Hippocampal formation (tissue), 2 donors: ENCODE data around the gene PEX11B.

Source experiments
- DNase-seq, 2 donors: peaks; one replicate each; lab custom pipeline; 2025; lab: John Stamatoyannopoulos, UW

PEX11B gene

GRCh38 chr1:145918144-145918991, at the start of gene PEX11B:
Gene PEX11B, minus strand, starts transcription at chr1:145918717. Its CDS starts 29 bp downstream, at chr1:145918688.
- peak; percentile 82 to 91 for DNase-seq

DNA sequence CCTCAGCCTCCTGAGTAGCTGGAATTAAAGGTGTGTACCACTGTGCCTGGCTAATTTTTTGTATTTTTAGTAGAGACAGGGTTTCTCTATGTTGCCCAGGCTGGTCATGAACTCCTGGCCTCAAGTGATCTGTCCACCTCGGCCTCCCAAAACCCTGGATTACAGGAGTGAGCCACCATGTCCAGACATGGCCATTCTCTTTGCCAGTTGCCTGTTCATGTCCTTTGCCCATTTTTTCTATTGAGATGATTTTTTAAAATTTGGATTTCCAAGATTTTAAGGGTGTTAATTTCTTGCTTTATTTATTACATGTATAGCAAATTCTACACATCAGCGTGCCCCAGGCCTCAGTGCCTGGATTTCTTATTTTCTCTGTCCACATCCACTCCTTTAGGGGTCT, 48.8 kb upstream of the PEX11B start:
- no peak for DNase-seq

DNA sequence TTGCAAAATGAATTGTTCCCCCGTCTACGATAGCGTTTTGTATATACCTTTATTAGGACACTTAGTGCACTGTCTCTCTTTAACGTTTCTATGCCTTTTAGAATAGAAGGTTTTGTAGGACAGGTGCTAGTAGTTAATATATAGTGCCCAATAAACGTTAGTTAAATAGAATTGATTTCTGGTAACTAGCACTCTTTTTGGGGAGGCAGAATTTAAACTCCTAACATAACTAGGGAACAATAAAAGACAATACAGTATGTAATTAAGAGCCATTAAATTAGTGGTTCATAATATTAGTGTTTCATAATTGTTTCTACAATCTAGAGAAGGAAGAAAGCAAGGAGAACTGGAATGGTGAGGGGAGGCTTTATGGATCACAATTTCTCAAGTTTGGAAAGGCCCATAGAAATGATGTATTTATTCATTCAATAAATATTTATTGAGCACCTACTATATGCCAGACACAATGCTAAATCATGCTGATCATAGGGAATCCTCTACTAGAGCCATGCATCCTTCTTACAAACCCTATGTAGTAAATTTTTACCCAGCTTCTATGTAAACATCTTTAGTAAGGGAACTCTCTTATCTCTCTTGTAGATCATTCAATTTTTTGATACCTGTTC, 46.7 kb upstream of the PEX11B start:
- DNase-seq, result no peak

- peak; percentile 92 to 97 for DNase-seq
Observed at GRCh38 chr1:145964328-145965118, 46.0 kb upstream of the PEX11B start, which contains the start of the genes ANKRD34A and POLR3GL. Gene ANKRD34A, minus strand, starts transcription at chr1:145964575. Its CDS starts 2,816 bp downstream, at chr1:145961759. Gene POLR3GL, plus strand, starts transcription at chr1:145964690. Its CDS starts 10,176 bp downstream, at chr1:145974866.

DNA sequence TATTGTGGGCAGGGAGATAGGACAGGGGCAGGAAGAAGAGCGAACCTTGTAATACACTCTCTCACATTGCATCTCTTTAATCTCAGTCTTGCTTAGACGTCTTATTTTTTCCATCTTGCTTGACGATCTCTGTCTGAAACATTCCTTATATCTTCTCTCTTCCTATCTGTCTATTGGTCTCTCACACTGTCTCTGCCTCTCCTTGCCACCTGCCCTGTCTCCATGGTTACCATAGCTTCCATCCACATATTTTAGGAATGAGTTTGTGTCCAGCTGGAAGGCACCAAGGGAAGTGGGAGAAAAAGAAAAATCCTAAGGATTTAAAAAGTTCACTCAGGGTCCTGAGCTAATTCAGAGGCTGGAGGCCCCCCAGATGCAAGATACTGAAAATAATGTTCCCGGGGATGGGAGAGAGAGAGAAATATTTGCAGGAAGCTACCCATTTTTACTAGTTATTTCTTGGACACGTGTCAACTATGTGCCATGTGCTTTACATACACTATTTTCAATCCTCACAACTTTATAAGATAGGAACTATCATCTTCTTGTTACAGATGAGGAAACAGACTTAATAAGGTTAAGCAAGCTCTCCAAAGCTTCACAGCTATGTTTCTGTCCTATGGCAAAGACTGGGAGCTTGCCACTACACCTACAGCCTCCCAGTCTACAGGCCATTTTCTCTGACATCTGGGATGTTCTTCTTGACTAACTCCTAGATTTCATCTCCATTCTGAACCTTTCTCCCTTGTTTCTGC, 44.9 kb upstream of the PEX11B start:
- no peak for DNase-seq

- DNase-seq, result peak; percentile 63 to 86
Observed at GRCh38 chr1:145962157-145963102, 43.9 kb upstream of the PEX11B start.

DNA sequence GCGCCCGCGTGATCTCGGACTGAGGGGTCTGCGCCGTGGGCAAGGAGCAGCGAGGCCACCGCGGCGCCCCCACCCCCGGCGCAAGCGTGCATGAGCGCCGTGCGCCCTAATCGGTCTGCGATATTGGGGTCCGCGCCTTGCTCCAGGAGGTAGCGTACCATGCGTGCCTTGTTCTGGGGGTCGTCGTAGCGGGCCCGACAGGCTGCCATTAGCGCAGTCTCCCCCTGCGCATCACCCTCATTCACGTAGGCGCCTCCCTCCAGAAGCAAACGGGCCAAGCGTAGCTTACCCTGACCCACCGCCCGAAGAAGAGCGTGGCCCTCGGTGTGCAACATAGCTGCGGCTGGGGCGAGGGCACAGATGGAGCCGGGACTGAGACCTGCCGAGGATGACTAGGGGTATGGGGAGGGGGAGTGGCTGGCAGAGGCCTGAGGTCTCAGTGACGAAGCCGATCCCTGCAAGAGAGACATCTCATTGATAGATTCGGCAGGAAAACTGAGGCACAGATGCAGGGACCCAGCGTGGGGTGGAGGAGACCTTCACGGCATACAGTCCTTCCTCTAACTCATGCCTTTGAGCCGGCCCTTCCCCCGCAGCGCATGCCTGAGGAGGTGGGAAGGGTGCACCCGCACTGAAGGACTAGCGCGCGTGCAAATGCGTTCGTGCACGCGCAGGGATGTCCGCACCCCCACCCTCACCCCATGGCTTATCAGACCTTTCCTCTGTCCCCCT, 43.1 kb upstream of the PEX11B start:
- DNase-seq, result peak in 1 of 2 donors; percentile 38

DNA sequence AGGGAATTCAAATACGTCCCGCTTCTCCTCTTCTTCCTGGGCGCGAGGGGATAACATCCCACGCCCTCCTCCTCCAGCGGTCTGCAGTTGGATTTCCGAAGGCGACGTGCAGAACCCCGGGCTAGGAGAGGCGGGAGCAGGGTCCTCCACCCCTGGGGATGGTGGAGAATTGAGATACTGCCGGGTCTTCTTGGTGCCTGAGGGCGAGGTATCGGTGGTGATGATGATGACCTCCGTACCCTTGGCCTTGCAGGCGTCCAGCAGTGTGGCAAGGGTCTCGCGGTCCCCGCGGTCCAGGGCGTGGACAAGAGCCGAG, 42.5 kb upstream of the PEX11B start:
- no peak for DNase-seq

GRCh38 chr1:145960468-145961108, 42.1 kb upstream of the PEX11B start:
- DNase-seq, result peak; percentile 55 to 69

- DNase-seq, result no peak
Observed at GRCh38 chr1:145959957-145960467, 41.5 kb upstream of the PEX11B start.

GRCh38 chr1:145959333-145959732, 40.8 kb upstream of the PEX11B start:
- no peak for DNase-seq

GRCh38 chr1:145958734-145959133, 40.2 kb upstream of the PEX11B start:
- no peak for DNase-seq

DNA sequence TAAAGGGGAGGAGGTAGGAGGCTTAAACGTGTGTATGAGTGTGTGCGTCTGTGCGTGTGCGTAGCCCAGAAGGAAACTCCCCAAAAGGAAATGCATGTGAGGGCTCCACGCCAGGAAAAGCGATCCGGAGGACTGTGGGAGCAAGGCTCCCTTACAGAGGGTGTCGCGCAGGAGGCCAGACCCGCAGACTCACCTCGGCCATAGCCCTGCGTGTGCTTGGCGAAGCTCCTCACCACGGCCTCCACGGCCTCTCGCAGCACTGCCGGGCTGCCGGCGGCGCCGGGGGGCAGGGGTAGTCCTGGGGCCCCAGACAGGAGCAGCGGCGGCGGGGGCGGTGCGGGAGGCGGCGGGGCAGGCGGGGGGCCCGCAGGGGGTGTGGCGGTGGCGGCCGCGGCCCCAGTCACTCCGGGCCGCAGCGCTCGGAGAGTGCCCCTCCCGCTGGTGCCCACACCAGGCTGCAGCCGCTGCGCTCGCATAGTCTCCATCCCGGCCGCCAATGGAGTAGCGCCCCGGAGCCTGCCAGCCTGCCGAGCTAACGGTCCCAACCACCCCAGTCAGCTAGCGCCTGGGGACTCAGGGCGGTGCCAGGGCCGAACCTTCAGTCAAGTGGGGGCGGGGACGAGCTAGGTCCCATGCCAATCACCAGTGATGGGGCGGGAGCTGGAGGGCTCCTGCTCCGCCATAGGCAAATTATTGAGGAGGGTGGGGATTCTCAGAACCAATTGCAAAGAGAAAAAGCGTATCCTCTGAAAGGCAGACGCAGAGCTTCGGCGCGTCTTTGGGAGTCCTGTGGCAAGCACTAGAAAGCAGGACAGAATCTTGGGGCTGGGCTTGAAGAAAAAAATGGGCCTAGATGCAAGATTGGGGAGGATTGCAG, 39.2 kb upstream of the PEX11B start, which contains the start of gene LIX1L:
LIX1L (minus strand) TSS at position 575 of the 877 bp plus-strand sequence; CDS start at position 485, 90 bp downstream.
- DNase-seq, result peak; percentile 97 to 99

DNA sequence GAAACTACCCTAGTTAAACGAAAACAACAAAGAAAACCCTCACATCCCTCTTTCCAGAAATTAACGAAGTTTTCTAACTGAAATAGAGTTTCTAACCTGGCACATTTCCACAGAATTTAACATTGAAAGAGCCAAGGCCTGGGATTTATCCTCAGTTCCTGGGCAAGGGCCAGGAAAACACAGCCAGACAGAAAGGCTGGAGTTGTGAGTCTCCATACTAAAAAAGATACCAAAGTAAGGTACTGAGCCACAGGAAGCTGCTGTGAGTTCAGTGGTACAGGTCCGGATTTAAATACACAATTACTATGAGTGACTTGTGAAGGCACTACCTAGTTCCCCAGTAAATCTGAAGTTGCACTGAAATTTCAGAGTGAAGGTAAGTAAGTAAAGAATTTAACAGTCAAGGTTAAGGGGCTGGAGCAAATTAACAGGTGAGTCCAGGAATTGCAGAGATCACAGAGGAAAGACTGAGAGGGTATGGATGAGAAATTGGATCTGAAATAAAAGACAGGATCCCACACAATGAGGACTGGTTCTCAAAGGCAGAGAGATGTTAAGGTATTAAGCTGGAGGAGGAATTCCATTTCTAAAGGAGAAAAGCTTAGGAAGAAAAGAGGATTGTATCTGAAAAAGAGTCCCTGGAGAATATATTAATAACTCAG, 38.4 kb upstream of the PEX11B start:
- no peak for DNase-seq

GRCh38 chr1:145956361-145956760, 37.8 kb upstream of the PEX11B start:
- no peak for DNase-seq

DNA sequence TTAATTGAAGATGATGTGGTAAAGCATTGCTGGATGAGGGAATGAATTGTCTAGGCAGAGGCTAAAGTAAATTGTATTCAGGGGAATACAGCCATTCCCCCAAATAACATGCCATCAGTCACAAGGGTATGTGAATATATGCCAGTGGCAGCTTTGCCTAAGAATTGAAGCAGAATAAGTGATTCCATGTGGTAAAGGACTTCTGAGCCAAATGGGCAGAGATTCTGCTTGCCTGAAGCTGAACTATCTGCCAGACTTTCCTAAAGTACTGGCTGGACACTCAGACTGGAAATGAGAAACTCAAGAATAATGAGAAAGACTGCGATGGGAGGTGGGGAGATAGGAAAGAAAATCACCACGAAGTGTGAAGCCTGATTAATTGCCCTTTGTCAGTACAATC, 36.9 kb upstream of the PEX11B start:
- DNase-seq, result no peak

DNA sequence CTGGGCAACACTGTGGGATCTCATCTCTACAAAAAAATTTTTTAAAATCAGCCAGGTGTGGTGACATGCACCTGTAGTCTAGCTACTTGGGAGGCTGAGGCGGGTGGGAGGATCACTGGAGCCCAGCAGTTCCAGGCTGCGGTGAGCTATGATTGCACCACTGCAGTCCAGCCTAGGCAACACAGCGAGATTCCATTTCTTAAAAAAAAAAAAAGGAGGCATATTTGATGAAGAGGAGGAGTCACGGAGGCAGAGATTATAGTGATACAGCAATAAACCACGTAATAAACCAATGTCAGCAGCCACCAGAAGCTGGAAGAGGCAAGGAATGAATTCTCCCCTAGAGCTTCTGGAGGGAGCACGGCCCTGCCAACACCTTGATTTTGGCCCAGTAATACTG, 35.3 kb upstream of the PEX11B start:
- no peak for DNase-seq
